Left ventricle myocardium inferior (tissue), 1 donor: ENCODE results near the gene TSPAN7. TPM values are rescaled to one million over a fixed set of nuclear protein-coding genes. Genes with fewer than 3 reads are reported as not detected.

Experiments used
- DNase-seq: peaks from one replicate; pipeline ENCODE4 v3.0.0-alpha.2; 2020
- H3K27ac ChIP-seq: fragments of 200-600 bp; replicated peaks from 2 replicates; pipeline ENCODE4 v1.8.0; 2021
- H3K27me3 ChIP-seq: fragments of 200-600 bp; 2 replicates; pipeline ENCODE4 v1.8.0; 2021; ENCODE audit warnings: low read depth
- H3K36me3 ChIP-seq: fragments of 200-600 bp; 2 replicates; pipeline ENCODE4 v1.8.0; 2021
- H3K4me1 ChIP-seq: fragments of 200-600 bp; 2 replicates; pipeline ENCODE4 v1.8.0; 2021
- H3K4me3 ChIP-seq: fragments of 200-600 bp; 2 replicates; pipeline ENCODE4 v1.8.0; 2021; ENCODE audit warnings: mild to moderate bottlenecking, moderate library complexity
- H3K9me3 ChIP-seq: fragments of 200-600 bp; replicated peaks from 2 replicates; pipeline ENCODE4 v1.8.0; 2021
- CTCF ChIP-seq: fragments of 200-600 bp; IDR thresholded peaks from 2 replicates; pipeline ENCODE4 v1.8.0; 2021; ENCODE audit warnings: antibody characterized with exemption, mild to moderate bottlenecking, borderline replicate concordance
- intact Hi-C: fragments of 100-400 bp; cut with micrococcal nuclease; formaldehyde crosslinking; loops from one replicate; pipeline ENCODE4 v1.11.0; 2022
- total RNA-seq: library from RNA; stranded (reverse); fragmentation: NEBNext Ultra II Directional; extraction: Animal tissue kit (Norgen Biotek cat#: 25700); gene quantifications from one replicate; pipeline ENCODE4 v1.2.1, GENCODE V29; 2021
- donor health status: DM: no; HTN: yes; CAD: no; lungs with severe emphysema.

Gene TSPAN7
- total RNA-seq, 1 donor from 2014 or later = 14.8 TPM

DNA sequence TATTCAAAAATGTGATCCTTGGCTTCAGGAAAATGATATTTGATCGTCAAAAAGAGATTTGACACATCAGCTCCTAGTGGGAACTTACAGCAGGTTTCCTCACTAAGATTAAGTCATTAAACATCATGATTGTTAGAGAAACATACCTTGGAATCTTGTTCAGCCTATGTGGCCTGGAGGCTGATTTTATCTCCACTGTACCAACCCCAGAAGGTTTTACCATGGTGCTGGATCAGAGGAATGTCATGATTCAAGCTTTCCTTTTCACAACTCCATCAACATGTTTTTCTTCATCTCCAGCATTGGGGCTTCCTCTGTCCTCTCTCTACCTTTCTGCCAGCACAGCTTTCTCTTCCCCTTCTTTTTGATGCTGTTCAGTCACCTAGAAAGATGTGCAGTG lies 171.5 kb downstream of the TSPAN7 start:
- TF ChIP-seq CTCF = no peak
- DNase-seq = no peak

More for the DNA sequence above, 171.5 kb downstream of the TSPAN7 start:
- no peaks in the 10 kb centered on the region for H3K27me3 ChIP-seq
- no peaks in the 10 kb centered on the region for H3K4me1 ChIP-seq
- H3K4me3 ChIP-seq = no peak overlapping the region
- H3K9me3 ChIP-seq = no peaks in the 10 kb centered on the region
- no peaks in the 10 kb centered on the region for H3K36me3 ChIP-seq
- no peak overlapping the region for H3K27ac ChIP-seq
- intact Hi-C loops = no loop called here

Other genes starting within 250 kb of the TSPAN7 start
- gene RPGR, start 234.0 kb upstream of the TSPAN7 start, total RNA-seq = 4.5 TPM
- 0.58 TPM for gene OTC, start 208.9 kb upstream of the TSPAN7 start, total RNA-seq
- 30.9 TPM for gene MID1IP1, start 239.9 kb downstream of the TSPAN7 start, total RNA-seq